Fibroblast of upper back skin (primary cell): ENCODE measurements around the gene CALB2.
"Not testable (repeated sequence)": the region's sequence is repeated elsewhere in the genome, so short reads cannot be mapped to it uniquely, and the experiment has no call there.

Source experiments
- DNase-seq: peaks from one replicate; pipeline ENCODE4 v3.0.0-alpha.2; 2013

CALB2 gene

DNA sequence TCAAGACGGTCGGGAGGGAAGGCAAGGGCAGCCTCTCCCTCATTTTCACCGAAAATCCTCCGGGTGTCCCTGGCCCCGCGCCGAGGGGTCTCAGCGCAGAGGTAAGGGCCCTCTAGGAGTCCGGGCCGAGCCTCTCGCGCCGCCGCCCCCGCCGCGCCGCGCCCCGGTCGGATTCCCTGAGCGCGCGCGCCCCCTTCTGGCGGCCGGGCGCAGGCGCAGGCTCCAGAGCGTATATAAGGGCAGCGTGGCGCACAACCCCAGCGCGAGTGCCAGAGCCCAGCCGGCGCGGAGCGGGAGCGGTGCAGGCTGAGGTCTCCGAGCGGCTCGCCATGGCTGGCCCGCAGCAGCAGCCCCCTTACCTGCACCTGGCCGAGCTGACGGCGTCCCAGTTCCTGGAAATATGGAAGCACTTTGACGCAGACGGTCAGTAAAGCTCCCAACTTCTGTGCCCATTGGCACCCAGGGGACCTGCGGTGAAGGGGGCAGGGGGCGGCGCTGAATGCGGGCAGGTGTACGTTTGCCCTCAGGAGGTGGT, at the start of gene CALB2:
TSS of gene CALB2 (plus strand) at position 260 of the 535 bp plus-strand sequence. CDS start at position 330, 70 bp downstream.
- DNase-seq = peak; percentile 50

DNA sequence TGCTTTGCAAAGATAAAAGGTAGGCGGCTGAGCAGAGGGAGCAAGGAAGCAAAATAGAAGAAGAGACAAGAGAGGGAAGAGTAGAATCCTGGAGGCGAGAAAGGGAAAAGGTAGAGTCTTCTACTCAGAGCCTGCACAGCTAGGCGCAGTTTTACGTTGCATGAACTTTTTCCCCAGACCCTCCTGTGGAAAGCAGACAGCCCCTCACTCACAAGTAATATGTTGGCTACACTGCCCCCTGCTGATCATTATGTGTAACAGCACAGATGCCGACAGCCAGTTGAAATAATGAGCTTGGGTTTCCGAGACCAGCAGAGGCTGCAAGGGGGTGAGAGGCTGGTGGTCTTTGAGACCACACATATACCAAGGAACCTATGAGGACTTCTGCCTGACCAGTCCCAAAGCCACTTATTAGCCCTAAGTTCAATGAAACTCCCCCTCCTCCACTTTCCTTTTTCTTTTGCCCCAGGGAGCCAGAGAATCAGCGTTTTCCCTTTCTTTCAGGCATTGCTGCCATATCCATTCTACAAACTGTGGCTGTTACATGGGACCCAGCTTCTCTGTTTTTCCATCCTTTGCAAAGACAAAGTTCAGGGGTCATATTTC, 46.9 kb upstream of the CALB2 start:
- peak; percentile 17 for DNase-seq

- not testable (repeated sequence) for DNase-seq
These were observed 44.9 kb upstream of the CALB2 start for GRCh38 chr16:71313591-71313990.

- no peak for DNase-seq
These were observed 43.3 kb upstream of the CALB2 start for GRCh38 chr16:71315269-71315668.

GRCh38 chr16:71319999-71320398, 38.5 kb upstream of the CALB2 start:
- DNase-seq = no peak

GRCh38 chr16:71327720-71328119, 30.8 kb upstream of the CALB2 start:
- no peak for DNase-seq

GRCh38 chr16:71328151-71328550, 30.4 kb upstream of the CALB2 start:
- DNase-seq = no peak

DNA sequence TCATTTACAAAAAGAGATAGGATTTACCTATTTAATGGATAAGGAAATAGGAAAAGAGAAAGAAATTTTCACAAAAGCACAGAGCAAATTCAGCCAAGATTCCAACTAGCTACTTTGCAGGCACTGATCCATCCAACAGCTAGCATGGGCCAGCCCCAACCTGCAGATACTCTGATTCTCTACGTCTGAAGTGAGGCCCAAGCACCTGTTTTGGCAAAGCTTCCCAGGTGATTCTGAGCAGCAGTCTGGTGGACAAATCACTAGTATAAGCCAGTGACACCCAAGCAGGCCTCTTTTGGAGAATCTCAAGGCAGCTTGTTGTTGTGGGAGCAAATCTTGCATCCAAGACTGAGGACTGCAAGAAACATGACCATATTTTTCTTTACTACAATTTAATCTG, 20.9 kb upstream of the CALB2 start:
- no peak for DNase-seq

DNA sequence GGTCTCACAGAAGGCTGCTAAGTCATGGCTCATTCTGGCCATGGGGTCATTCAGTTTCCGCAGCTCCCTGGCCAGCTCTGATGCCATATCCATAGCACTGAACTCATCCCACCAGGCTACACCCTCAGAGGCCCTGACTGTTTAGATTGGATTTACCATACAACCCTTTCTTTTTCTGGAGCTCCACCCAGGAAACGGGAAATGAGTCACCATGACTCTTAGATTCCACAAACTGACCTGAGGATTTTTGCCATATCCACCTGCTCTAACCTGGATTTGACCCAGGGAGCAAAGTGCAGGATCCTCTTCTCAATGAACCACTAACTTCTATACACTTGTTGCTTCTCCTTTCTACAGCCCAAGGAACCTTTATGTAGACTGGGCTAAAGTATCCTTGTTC, 20.3 kb upstream of the CALB2 start:
- DNase-seq = no peak

- DNase-seq = no peak
These were observed 19.9 kb upstream of the CALB2 start for GRCh38 chr16:71338632-71339031.

DNA sequence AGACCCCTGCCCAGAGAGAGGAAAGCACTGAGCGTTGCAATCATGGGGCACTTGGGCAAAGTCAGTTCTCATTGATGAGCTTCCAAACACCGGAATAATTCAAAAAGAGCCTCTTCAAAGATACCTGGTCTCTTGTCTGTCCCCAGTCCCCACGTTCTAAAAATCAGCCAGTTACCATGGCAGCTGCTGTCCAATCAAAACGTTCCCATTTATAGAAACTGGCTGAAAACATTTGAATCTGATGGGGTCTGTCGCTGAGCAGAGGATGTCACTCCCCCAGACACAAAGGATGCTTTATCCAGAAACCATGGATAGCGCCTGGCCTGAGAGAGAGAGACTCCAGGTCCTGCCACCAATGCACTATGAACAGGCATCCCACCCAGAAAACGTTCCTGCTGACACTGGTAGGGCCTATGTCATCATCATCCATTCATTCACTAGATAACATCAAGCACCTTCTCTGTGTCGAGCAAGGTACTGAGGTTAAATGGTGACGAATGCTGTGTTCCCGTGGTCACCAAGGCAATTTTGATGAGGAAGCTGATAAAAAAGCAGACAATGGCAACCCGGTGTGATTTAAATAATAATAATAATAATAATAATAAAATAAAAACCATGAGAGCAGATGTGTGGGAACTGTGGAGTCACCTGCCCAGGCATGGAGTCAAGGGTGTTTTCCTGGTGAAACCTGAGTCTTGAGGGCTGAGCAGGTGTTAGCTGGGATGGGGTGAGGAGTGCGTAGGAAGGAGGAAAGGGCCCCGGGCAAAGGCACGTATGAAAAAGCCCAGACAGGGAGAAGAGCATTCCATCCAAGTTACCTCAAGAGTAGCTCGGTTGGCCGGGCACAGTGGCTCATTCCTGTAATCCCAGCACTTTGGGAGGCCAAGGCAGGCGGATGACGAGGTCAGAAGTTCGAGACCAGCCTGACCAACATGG, 19.0 kb upstream of the CALB2 start:
- no peak for DNase-seq

- DNase-seq = no peak
These were observed 18.1 kb upstream of the CALB2 start for GRCh38 chr16:71340406-71340805.

GRCh38 chr16:71341881-71342280, 16.6 kb upstream of the CALB2 start:
- DNase-seq = no peak

GRCh38 chr16:71343078-71343477, 15.4 kb upstream of the CALB2 start:
- no peak for DNase-seq

DNA sequence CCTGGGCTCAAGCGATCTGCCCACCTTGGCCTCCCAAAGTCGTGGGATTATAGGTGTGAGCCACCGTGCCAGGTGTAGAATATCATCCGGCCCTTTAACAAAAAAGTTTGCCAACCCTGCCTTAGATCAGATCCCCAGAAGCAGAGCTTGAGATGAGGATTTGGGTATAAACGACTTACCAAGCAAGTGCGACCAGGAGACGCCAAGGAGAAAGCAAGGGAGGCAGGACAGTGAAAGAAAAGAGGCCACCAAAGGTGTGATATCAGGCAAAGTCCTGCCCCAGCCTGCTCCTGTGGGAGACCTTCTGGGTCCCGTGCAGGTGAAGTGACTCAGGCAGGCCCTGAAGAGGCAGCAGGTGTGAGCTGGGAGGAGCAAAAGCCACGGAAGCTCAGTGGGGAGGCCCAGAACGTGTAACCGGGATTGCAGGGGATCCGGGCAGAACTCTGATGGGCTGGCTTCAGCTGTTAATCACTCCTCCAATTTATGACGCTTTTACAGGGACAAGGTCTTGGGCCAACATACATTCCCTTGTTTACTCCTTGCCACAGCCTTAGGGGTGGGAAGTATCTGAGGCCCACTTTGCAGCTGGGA, 14.1 kb upstream of the CALB2 start:
- no peak for DNase-seq

DNA sequence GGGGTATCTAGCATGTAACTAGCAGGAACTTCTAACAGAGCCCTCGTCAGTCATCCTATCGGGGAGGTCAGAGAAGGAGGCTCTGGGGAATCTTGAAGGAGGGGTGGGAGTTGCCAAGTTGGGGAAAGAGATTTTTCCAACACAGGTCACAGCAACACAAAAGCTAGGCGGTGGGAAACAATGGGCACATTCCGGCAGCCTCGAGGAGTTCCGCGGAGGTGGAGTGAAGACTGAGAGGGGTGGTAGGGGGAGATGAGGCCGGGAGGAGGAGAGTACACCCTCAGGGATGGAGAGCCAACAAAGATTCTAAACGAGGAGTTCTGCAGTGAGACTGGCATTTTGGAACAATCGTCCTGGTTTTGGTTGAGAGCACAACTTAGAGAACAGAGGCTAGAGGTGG, 13.5 kb upstream of the CALB2 start:
- DNase-seq = no peak

DNA sequence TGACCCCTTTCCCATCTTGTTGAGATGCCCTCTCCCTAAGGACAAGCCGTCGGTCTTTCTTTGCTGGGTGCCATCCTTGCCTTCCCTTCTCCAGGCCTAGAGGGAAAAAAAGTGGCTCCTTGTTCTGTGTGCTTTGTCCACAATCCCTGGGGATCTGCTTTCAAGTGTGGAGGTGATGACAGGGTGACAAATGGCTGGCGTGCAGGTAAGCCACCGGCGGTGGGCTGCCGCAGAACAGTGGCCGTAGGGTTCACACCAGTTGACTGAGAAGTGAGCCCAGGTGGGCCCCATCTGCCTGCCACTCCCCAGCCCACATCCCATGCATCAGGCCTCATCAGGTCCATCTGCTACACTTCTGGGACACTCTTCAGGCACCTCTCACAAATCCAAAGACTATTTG, 11.4 kb upstream of the CALB2 start:
- no peak for DNase-seq

- DNase-seq = no peak
These were observed 10.0 kb upstream of the CALB2 start for GRCh38 chr16:71348262-71349085.

DNA sequence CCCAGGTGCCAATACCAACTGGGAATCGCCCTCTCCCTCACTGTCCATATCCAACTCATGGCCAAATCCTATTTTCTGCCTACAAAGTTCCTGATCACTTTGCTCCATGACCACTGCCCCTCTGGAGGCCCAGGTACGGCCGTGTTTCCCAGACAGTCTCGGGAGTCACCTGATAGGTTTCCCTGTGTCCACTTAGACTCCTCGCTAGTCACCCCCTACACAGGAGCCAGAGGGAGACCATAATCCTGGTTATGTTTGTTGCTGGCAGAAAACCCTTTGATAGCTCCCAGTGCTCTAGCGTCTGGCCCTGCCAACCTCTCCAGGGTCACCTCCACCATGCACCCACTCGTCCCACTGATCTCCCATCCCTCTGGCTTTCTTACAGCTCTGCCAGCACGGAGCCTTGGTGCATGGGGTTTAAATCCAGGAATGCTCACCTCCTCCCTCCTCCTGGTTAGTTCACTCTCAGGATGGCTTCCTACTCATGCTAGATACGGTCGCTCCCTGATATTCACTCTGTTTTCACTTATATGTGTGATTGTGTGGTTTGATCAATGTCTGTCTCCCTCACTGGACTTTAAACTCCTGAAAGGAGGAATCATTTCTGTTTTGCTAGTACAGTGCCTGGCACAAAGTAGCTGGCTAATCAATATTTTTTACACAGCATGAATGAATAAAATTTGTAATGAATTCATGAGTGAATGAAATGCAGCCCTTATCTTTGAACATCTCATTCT, 7.5 kb upstream of the CALB2 start:
- DNase-seq = no peak

DNA sequence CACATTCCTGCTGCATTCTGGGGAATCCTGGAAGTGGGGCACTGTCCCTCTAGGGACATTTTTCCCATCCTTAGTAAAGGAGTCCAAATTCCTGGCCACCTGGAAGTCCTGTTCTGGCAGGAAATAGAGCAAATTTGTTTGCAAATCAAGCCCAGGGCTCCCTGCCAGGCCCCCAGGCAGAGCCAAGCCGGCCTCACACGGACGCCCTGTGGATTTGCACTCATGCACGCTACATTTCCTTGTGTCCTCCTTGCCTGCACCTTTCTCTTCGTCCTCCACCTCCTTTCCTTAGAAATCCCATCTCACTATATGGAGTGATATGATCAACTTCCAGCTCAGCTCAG, 7.0 kb upstream of the CALB2 start:
- peak; percentile 7 for DNase-seq

GRCh38 chr16:71352466-71352865, 6.1 kb upstream of the CALB2 start:
- no peak for DNase-seq

DNA sequence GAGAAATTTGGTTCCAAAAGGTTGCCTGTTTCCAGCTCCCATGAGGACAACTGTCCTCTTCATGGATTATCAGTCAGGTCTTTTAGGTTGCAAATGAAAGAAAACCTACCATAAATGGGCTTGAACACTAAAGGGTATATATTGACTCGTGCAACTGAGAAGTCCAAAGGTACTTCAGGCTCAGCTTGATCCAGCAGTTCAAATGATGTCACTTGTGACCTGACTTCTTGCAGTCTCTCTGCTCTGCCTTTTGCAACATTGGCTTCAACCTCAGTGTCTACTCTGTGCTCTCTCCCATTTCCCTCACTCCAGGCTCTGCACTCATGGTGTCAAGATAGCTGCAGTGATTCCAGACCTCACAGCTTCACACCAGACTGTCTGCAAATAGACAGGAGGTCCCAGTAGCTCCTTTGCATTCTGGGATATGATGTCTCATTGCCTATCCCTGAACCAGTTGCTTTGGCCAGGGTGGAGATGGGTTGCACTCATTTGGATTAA, 5.5 kb upstream of the CALB2 start:
- DNase-seq = no peak
